H7 (cell line): Measurements from ENCODE around the gene NIT1. TPM values are rescaled to one million over a fixed set of nuclear protein-coding genes. Genes with fewer than 3 reads are reported as not detected.

Experiments used
- DNase-seq: peaks from one replicate; pipeline ENCODE4 v3.0.0; 2012
- H3K27me3 ChIP-seq: 2 replicates; pipeline ENCODE4 v1.6.0; 2011; ENCODE audit warnings: mild to moderate bottlenecking, low read length; ENCODE audit not compliant: control insufficient read depth, insufficient read depth
- H3K36me3 ChIP-seq: replicated peaks from 2 replicates; pipeline ENCODE4 v1.5.1; 2011; ENCODE audit warnings: low read length; ENCODE audit not compliant: control insufficient read depth, insufficient read depth
- H3K4me3 ChIP-seq: 2 replicates; pipeline ENCODE4 v1.5.1; 2011; ENCODE audit warnings: low read depth, mild to moderate bottlenecking, control low read depth, low read length, moderate library complexity; ENCODE audit not compliant: insufficient read depth
- total RNA-seq: library from RNA; depleted of rRNA; stranded (reverse); fragments of >200 nt; shearing (Covaris generic); gene quantifications from 2 replicates; pipeline ENCODE4 v1.2.3, GENCODE V29; 2014

Gene NIT1
- total RNA-seq, 1 experiment from 2014 or later: 81.5 TPM

DNA sequence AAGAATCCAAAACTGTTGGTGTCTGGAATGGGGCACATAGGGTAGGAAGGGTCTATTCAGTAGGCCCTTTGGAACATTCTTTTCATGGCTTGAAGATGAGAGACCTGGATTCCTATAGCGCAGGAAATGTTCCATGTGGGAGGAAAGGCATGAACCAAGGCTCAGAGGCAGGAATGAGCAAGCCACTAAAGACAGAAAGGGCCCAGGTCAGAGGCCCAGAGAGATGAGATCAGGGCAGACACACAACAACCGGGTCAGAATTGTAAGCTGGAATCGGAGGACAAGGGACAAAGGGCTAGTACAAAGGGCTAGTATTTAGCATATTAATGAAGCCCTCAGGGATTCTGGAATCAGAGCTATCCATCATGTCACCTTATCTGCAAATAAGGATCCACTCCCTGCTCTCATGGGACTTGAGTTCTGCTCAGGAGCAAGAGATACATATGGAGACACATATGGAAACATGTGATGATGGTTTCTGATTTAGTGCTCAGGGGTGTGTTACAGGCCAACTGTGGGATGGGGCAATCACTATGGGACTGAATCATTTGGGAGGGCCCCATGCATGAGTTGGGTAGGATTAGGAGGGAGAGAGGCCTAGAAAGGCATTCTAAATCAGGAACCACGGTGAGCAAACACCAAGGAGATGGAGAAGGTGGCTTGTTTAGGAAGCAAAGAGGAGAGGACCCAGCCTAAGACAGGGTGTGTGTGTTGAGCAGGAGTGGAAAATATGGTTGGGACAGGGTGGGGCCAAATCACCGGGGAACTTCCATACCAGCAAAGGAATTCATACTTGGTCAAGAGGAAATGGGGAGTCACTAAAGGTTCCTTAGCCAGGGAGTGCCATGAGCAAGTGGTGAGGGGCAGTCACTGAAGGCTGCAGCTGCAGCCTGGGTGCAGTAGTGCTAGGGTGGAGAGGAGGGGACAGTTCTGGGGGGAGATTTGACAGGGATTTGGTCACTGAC lies 37.2 kb upstream of the NIT1 start:
- no peak overlapping the region for H3K4me3 ChIP-seq
- H3K27me3 ChIP-seq: no peaks in the 10 kb centered on the region
- H3K36me3 ChIP-seq: no peaks in the 10 kb centered on the region
- peak; percentile 32 for DNase-seq

DNA sequence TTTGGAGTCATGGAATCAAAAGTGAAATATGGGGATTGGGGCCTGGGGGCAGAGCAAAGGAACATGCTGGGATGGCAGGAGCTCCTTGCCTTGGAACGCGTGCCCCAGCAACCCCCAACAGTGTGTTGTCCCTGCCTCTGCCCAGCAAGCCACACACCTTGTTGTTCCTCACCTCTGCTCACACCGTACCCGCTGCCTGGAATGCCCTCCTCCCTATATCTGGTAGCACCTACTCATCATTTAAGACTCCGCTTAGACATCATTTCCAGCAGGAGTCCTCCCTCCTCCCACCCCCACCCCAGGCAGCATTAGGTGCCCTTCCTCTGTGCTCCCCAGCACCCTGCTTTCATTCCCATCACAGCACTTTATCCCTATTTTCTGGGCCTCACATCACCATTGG lies 36.4 kb upstream of the NIT1 start:
- no peak for DNase-seq
- Histone ChIP-seq H3K27me3 (no peaks in the 10 kb centered on the region), H3K36me3 (no peaks in the 10 kb centered on the region), H3K4me3 (no peak overlapping the region)

DNA sequence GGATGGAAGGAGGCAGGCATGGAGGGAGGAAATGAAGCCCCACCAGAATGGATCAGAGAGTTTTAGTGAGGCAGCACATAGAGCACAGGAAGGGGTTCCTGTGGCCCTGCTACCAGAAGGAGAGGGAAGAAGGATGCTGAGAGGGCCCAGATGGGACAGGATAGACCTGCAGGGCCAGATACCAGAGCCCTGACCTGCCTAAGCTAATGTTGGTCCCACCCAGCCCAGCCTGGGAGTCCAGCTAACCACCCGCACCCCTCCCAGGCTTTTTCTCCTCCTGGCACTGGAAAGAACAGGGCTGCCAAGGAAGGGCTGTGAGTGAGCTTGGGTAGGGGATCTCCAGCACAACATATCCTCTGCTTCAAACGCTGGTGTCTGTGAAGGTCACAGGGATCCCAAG lies 35.4 kb upstream of the NIT1 start:
- H3K27me3 ChIP-seq: no peaks in the 10 kb centered on the region
- no peak overlapping the region for H3K4me3 ChIP-seq
- no peaks in the 10 kb centered on the region for H3K36me3 ChIP-seq
- DNase-seq: no peak

DNA sequence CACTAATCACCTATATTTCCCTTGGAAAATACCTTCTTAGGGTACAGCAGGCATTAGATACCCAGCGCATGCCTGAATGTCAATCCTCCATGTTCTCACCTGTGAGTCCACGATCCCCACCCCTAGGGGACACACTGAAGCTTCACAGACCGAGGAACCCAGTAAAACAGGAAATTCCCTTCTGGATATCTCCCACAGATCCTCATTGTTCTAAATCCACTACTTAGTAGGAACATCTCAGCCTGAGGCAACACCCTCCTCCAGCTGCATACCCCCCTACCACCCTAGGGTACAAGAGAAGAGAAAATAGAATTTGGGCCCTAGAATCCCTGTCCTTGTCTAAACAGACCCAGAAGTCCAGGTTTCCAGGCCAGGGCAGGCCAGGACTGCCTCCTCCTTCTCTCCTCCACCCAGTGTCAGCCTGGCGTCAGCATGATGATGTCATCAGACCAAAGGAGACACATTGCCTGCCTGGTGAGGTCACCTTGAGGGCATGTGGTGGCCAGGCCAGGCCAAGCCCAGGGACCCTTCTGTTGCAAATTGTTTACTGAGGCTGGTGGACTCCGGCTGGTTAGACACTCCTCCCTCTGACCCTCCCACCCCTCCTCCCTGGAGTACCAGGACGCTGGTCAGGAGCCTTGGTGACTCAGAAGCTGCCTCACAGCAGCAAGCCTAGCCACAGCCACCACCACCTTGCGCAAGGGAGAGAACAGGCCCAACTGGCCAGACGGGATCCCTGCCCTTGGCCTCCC lies 34.7 kb upstream of the NIT1 start:
- H3K27me3 ChIP-seq: no peaks in the 10 kb centered on the region
- H3K4me3 ChIP-seq: no peak overlapping the region
- H3K36me3 ChIP-seq: no peaks in the 10 kb centered on the region
- DNase-seq: peak; percentile 54

DNA sequence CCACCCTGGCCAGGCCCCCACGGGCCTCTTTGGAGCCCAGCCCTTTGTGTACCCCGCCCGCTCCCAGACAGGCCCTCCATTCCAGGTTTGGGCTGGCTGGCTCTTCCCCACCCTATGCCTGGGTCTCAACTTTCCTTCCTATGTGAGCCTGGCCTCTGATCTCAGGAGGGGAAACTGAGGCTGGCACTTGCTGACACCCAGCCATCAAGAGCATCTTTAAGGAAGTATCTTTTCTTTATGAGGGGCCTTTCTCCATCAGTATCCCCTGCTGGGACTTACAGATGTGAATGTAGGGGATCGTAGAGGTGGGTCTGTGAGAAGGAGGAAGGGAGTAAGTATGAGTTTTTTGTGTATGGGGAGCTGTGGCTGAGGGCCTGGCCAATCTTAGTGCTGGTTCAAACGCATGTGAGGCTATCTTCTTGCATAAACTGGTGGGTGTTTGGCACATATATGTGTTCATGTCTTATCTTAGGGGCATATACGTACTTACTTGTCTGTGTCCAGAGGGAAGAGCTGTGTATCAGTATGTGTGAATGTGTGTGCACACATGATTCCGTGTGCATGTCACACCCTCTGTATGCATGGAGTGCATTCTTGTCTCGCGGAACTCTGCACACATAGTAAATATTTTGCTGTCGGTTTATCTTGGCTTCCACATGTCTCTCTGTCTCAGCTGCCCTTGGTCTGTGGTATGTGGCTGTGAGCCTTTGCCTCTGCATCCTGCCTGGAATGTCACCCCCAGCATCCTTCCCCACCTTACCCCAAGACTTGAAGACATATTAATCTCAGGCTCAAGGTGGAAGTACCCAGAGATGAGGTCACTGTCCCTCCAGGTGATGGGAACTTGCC lies 33.9 kb upstream of the NIT1 start:
- H3K4me3 ChIP-seq: no peak overlapping the region
- H3K27me3 ChIP-seq: no peaks in the 10 kb centered on the region
- no peak for DNase-seq

DNA sequence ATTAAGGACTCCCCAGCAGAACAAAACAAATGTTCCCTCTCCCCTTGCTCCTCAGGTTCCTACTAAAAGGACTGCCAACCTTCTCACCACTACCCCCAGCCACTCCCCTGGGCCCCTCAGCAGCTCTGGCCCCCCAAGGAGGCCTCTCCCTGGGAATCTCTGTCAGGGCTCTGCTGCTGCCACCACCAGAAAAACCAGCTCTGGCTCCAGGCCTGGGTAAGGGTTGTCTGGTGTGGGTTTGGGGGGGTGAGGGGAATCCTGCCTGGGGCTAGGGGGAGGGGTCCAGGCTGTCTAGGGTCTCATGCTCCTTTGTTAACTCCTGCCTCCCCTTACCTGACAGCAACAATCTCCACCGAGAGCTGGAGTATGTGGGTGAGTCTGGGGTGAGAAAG lies 33.3 kb upstream of the NIT1 start:
- DNase-seq: peak; percentile 36
- H3K4me3 ChIP-seq: no peak overlapping the region
- H3K36me3 ChIP-seq: no peaks in the 10 kb centered on the region
- H3K27me3 ChIP-seq: no peaks in the 10 kb centered on the region

More for the DNA sequence above, 33.9 kb upstream of the NIT1 start:
- H3K36me3 ChIP-seq: no peaks in the 10 kb centered on the region

DNA sequence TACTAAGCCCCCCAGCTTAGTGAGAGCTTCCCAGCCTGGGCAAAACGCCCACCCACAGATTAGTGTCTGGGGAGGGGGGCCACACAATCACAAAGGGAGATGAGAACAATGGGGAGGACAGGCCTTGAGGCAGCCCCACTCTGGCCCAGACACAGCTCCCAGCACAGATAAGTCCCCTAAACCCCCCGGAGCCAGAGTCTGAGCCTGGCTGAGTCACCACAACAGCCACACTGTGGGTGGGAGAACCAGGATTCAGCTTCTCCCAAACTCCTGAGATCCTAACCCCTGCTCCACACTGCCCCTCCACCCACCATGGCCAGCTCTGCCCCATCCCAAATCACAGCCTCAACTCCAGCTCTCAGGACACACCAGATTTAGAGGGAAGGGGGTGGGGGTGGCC lies 32.7 kb upstream of the NIT1 start:
- no peak overlapping the region for H3K4me3 ChIP-seq
- peak; percentile 35 for DNase-seq
- H3K36me3 ChIP-seq: no peaks in the 10 kb centered on the region
- H3K27me3 ChIP-seq: no peaks in the 10 kb centered on the region

DNA sequence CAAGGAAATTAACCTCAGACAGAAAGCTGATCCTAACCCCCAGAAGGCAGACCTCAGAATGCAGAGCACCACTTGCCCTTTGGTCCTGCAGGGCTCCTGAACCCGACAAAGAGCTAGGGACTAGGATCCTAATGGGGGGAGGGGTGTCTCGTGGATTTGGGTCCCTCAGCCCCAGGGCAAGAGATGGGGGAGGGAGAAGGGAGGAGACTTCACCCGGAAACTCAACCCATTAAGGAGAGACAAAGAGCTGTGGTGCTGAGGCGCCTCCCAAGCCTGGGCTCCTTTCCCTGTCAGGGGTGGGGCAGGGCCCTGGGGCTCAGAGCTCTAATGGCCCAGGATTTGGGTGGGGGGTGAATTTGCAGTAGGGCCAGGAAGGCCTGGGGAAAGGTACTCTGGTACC lies 31.4 kb upstream of the NIT1 start:
- DNase-seq: peak; percentile 28
- Histone ChIP-seq H3K27me3 (no peaks in the 10 kb centered on the region), H3K4me3 (no peak overlapping the region), H3K36me3 (no peaks in the 10 kb centered on the region)

DNA sequence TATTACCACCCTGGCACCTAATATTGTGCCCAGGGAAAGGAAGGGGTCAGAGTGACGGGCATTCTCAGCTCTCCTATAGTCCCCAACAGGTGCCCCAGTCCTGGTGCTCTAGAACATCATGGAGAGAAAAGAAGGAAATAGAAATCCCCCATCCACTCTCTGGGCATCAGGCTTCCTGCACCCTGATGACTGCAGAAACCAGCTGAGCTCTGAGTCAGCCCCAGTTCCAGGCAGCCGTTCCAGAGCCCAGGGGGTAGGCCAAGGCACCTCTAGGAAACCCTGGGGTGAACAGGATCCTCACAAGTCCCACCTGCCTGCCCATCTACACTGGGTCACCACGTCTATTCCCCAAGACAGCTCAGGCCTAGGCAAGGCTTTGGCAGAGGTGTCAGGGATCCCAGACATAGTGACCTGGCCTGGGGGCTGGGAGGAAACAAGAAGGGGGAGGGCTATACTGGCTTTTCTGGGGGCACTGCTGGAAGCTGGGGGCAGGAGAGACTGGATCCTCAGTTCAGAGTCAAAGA lies 29.3 kb upstream of the NIT1 start:
- H3K4me3 ChIP-seq: no peak overlapping the region
- no peaks in the 10 kb centered on the region for H3K27me3 ChIP-seq
- peak; percentile 21 for DNase-seq
- no peaks in the 10 kb centered on the region for H3K36me3 ChIP-seq

DNA sequence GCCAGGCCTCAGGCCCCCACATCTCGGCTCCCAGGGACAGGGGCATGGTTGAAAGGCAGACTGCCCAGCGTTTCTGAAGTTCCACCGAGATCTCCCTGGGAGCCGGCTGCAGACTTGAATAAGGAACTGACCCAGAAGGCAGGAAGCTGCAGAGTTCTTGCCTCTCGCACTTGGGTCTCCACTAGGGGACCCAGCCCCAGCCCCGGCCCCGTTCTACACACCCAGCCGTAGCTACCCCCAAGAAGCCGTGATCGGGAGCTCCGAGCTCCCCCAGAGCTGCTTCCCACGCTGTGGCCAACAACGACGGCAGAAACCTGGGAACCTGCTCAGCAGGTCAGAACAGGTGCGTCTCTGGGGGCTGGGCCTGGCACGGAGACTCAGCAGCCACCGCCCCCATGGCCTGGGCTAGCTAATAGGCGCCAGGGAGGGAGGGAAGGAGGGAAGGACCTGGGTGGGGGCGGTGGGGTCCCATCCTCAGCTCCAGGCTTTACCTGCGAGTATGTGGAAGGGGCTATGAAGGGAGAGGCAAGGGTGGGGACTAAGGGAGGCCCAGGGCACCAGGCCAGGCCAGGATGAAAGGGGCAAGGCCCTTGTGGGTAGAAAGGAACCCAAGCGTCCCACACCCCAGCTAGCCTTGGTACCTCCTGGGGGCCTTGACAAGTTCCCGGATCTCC lies 28.5 kb upstream of the NIT1 start, which contains the start of gene NECTIN4:
Gene NECTIN4, minus strand, starts transcription at position 308 of the 674 bp plus-strand sequence. Its CDS starts 262 bp downstream, at position 46.
- Histone ChIP-seq H3K4me3 (no peak within 1 kb of the TSS), H3K27me3 (no peaks in the 10 kb centered on the region), H3K36me3 (no peaks in the 10 kb centered on the region)
- peak; percentile 80 for DNase-seq

DNA sequence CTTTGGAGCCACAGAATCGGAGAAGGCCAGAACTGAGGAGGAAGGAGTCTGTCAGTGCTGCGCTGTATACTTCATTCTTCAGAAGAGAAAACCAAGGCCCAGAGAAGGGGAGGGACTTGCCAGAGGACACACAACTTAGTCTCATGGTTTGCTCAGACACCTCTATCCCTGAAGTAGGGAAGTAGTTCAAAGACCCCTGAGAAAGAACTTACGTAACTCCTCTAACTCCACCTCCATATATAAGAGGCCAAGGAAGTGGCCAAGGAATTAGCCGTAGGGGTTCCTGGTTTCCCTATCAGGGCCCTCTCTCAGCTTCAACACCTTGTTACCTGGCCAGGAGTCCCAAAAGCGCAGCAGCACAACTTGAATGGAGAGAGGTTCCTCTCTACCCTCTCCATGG lies 28.0 kb upstream of the NIT1 start:
- H3K27me3 ChIP-seq: no peaks in the 10 kb centered on the region; the same call in 1 of the 2 replicates
- no peak for DNase-seq
- H3K36me3 ChIP-seq: no peaks in the 10 kb centered on the region
- no peak overlapping the region for H3K4me3 ChIP-seq

DNA sequence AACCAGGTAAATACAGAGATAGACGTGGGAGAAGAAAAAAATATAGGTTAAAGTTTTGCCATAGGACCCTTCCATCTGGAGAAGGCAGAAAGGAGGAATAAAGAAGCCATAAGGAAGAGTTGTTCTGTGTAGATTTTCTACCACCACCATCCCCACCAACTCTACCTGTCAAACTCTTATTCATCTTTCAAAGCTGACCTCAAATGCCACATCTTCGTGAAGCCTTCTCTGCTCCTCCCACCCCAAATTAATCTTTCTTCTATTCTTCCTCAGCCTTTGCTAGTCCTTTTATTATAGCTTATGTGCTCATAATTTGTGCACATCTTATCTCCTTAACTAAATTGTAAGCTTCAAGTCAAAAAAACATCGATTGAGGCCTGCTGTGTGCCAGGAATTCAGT lies 27.3 kb upstream of the NIT1 start:
- peak; percentile 6 for DNase-seq
- Histone ChIP-seq H3K27me3 (no peaks in the 10 kb centered on the region; the same call in 1 of the 2 replicates), H3K4me3 (no peak overlapping the region), H3K36me3 (no peaks in the 10 kb centered on the region)

DNA sequence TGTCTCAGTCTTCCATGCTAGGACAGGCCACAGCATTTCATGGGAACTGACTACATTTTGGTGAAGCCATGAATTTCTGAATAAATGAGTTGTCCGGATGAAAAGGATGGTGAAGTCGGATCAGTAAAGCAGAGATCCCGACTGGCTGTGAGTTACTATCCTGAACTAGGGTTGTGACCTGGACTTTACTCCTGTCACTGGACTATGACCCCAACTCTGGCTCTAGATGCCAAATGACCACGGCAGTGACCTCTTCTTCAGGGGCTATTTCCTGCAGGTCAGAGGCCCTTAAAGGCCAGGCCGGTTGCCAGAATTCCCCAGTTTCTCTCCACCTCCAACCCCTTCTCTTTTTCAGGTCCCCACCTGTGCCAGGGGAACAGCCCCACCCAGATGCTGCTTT lies 26.8 kb upstream of the NIT1 start:
- Histone ChIP-seq H3K27me3 (no peaks in the 10 kb centered on the region; the same call in 1 of the 2 replicates), H3K36me3 (no peaks in the 10 kb centered on the region), H3K4me3 (no peak overlapping the region)
- peak; percentile 18 for DNase-seq
